Measurements from ENCODE around the gene KRT40. TPM values are rescaled to one million over a fixed set of nuclear protein-coding genes. Genes with fewer than 3 reads are reported as not detected.

The KRT40 gene
- total and polyA plus RNA-seq, 10 of the 15 experiments (the other 5 are each of a cell fraction or from before 2014, with no cell fraction given): not detected

- POLR2A ChIA-PET: interaction anchor here (0.6 kb wide), 1 partner anchor 112 kb away, joined by 4 read pairs; no protein-coding TSS in a partner anchor
- intact Hi-C loops (cut with micrococcal nuclease; ENCODE audit: unreplicated experiment): no loop called here
- TF ChIP-seq CREM (IDR thresholded peaks at IDR 0.05; ENCODE audit: low read depth): no peak
- H3K27ac ChIP-seq (ENCODE audit: control insufficient read depth, insufficient read depth): no peak overlapping the region
- H3K36me3 ChIP-seq (ENCODE audit: control insufficient read depth in 2 of 2, insufficient read depth in 2 of 2, low read length in 1 of 2): no peaks in the 10 kb centered on the region
- H3K4me1 ChIP-seq (ENCODE audit: control insufficient read depth, insufficient read depth, low read length): no peaks in the 10 kb centered on the region
- no peak overlapping the region for H2AFZ ChIP-seq (ENCODE audit: control insufficient read depth, low read depth, low read length)
- 37% methylated on average over 12 of the region's 12 CpGs for WGBS (ENCODE audit: insufficient coverage, insufficient replicate concordance, low lambda C conversion rate, missing lambda C conversion rate)
- RAD21 ChIA-PET (ENCODE audit: unreplicated experiment): no interaction called here
- H3K9ac ChIP-seq (ENCODE audit: control insufficient read depth, insufficient read depth, low read length): no peak overlapping the region
- CTCF ChIA-PET: interaction anchor here (1.0 to 1.1 kb wide), 2 partner anchors 10 to 527 kb away, joined by 3 to 4 read pairs; no protein-coding TSS in a partner anchor
- DNase-seq (ENCODE audit: low read depth, low spot score) (no peak), FAIRE-seq (no peak), ATAC-seq (no peak)
- H3K4me2 ChIP-seq (ENCODE audit: control insufficient read depth, insufficient read depth): no peak overlapping the region
- H3K9me3 ChIP-seq (replicated peaks; ENCODE audit: control insufficient read depth, insufficient read depth, low read length): no peaks in the 10 kb centered on the region
- no peak overlapping the region for H3K4me3 ChIP-seq
- no peaks in the 10 kb centered on the region for H3K79me2 ChIP-seq (ENCODE audit: control insufficient read depth, insufficient read depth, low read length)
- H4K20me1 ChIP-seq (ENCODE audit: control insufficient read depth, insufficient read depth): no peaks in the 10 kb centered on the region
- SMC1A ChIA-PET (ENCODE audit: uncharacterized antibody, unreplicated experiment): interaction anchor here (1.9 kb wide), 1 partner anchor 9 kb away, joined by 4 read pairs; no protein-coding TSS in a partner anchor
- no TSS peak for BruUV-seq (replicated peaks)
- in situ Hi-C loops (cut with MboI): no loop called here
- no peaks in the 10 kb centered on the region for H3K27me3 ChIP-seq (replicated peaks in 1 of 2; ENCODE audit: control insufficient read depth in 2 of 2, insufficient read depth in 2 of 2, low read length in 1 of 2)
Observed at GRCh38 chr17:40958086-40958953, 25.8 kb downstream of the KRT40 start.

DNA sequence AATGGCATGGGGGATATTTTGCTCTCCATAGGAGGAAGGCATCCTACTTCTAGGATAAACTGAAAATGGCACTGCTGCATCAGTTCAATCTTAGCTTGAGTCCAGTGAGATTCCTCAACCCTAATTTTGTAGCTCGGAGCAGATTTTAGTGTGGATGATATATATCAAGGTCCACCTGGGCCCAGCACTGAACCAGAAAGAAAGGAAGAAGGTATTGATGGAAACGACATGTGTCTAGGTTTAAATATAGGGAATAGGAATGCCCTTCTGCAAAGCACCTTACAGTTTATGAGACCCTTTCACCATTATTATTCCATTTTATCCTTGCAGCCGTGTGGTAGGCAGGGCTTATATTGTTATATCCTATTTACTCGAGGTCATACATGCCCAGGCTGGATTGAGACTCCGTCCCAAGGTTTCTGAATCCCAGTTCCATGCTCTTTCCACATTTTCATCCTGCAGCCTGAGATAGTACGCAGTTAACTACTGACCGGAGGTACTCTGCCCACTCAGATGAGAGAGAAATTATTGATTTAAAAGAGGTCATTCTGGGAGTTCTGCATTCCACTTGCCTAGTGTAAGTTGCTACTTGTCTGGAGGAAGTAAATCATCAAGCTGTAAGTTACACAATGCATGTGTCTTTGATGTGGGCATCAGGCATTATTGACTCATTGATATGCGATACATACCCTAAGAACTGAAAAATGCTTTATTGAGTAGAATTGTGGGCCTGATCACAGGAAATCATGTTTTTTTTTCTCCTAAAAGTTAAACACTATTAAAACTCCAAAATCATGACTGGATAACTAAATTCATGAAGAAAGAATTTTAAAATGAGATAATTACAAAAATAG is 27.5 kb downstream of the KRT40 start:
- ChIA-PET RAD21 (ENCODE audit: unreplicated experiment) (no interaction called here), POLR2A (interaction anchor here (0.5 kb wide), 1 partner anchor 414 kb away, joined by 6 read pairs; no protein-coding TSS in a partner anchor), CTCF (interaction anchor here (0.7 to 1.1 kb wide), 2 partner anchors 16 to 336 kb away, joined by 3 to 4 read pairs; no protein-coding TSS in a partner anchor), SMC1A (ENCODE audit: uncharacterized antibody, unreplicated experiment) (no interaction called here)
- no peaks in the 10 kb centered on the region for H3K36me3 ChIP-seq (ENCODE audit: control insufficient read depth in 2 of 2, insufficient read depth in 2 of 2, low read length in 1 of 2)
- no peaks in the 10 kb centered on the region for H4K20me1 ChIP-seq (ENCODE audit: control insufficient read depth, insufficient read depth)
- no peaks in the 10 kb centered on the region for H3K79me2 ChIP-seq (ENCODE audit: control insufficient read depth, insufficient read depth, low read length)
- no peak for ATAC-seq
- H2AFZ ChIP-seq (ENCODE audit: control insufficient read depth, low read depth, low read length): no peak overlapping the region
- H3K4me3 ChIP-seq: no peak overlapping the region
- no peak for FAIRE-seq
- no peak overlapping the region for H3K4me2 ChIP-seq (ENCODE audit: control insufficient read depth, insufficient read depth)
- no peaks in the 10 kb centered on the region for H3K27me3 ChIP-seq (replicated peaks in 1 of 2; ENCODE audit: control insufficient read depth in 2 of 2, insufficient read depth in 2 of 2, low read length in 1 of 2)
- TF ChIP-seq, protein P1, sequence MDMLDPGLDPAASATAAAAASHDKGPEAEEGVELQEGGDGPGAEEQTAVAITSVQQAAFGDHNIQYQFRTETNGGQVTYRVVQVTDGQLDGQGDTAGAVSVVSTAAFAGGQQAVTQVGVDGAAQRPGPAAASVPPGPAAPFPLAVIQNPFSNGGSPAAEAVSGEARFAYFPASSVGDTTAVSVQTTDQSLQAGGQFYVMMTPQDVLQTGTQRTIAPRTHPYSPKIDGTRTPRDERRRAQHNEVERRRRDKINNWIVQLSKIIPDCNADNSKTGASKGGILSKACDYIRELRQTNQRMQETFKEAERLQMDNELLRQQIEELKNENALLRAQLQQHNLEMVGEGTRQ (IDR thresholded peaks at IDR 0.05; ENCODE audit: borderline replicate concordance, low read depth, low read length): no peak
- no peak for TF ChIP-seq ASH2L (IDR thresholded peaks at IDR 0.05; ENCODE audit: borderline replicate concordance, low read depth)
- no peak for TF ChIP-seq SREBF2 (IDR thresholded peaks at IDR 0.05; ENCODE audit: low read length)
- no peak for TF ChIP-seq TCF12 (IDR thresholded peaks at IDR 0.05; ENCODE audit: low read depth, low read length)
- TF ChIP-seq TBL1XR1 (IDR thresholded peaks at IDR 0.05; ENCODE audit: low read depth, low read length): no peak
- TF ChIP-seq YY1 (IDR thresholded peaks at IDR 0.05; ENCODE audit: low read depth, low read length): no peak
- TF ChIP-seq SPI1 (IDR thresholded peaks at IDR 0.05; ENCODE audit: borderline replicate concordance, insufficient read depth, low read depth, low read length): no peak
- no peak for TF ChIP-seq EED (IDR thresholded peaks at IDR 0.05; ENCODE audit: low read depth)
- TF ChIP-seq ELK1 (IDR thresholded peaks at IDR 0.05; ENCODE audit: low read depth, low read length): no peak
- no peak for TF ChIP-seq MYC (IDR thresholded peaks at IDR 0.05; ENCODE audit: insufficient read depth, insufficient read length, insufficient replicate concordance, low read length, severe bottlenecking)
- TF ChIP-seq ZBED1 (IDR thresholded peaks at IDR 0.05; ENCODE audit: borderline replicate concordance): no peak
- WGBS (ENCODE audit: insufficient coverage, insufficient replicate concordance, low lambda C conversion rate, missing lambda C conversion rate): 35% methylated on average over 8 of the region's 8 CpGs
- no peaks in the 10 kb centered on the region for H3K9me3 ChIP-seq (replicated peaks; ENCODE audit: control insufficient read depth, insufficient read depth, low read length)
- H3K9ac ChIP-seq (ENCODE audit: control insufficient read depth, insufficient read depth, low read length): no peak overlapping the region
- no peaks in the 10 kb centered on the region for H3K4me1 ChIP-seq (ENCODE audit: control insufficient read depth, insufficient read depth, low read length)
- in situ Hi-C loops (cut with MboI) (no loop called here), intact Hi-C loops (cut with micrococcal nuclease; ENCODE audit: unreplicated experiment) (no loop called here)
- DNase-seq (ENCODE audit: low read depth, low spot score): no peak
- no TSS peak for BruUV-seq (replicated peaks)
- no peak overlapping the region for H3K27ac ChIP-seq (ENCODE audit: control insufficient read depth, insufficient read depth)
